ENCODE results near the gene SCARB1.

GRCh38 chr12:124830306-124830705 lies 33.4 kb downstream of the SCARB1 start:
- no peak for TF ChIP-seq CTCF (IDR thresholded peaks at IDR 0.05; ENCODE audit: borderline replicate concordance, extremely low read depth, low read length, poor library complexity, severe bottlenecking)
- no peak for TF ChIP-seq EZH2 (IDR thresholded peaks at IDR 0.05; ENCODE audit: borderline replicate concordance, low read depth, low read length, severe bottlenecking)

Measured in DND-41 (cell line).